CD4-positive, alpha-beta memory T cell (primary cell): ENCODE results near the gene ABCB9. TPM values are rescaled to one million over a fixed set of nuclear protein-coding genes. Genes with fewer than 3 reads are reported as not detected.

Experiments
- CTCF ChIA-PET: fragments of 350-600 bp; sonication (Branson Sonifier 250); formaldehyde crosslinking; loops from one replicate; lab custom pipeline; 2021; ENCODE audit warnings: inconsistent platforms; ENCODE audit not compliant: partially characterized antibody; lab: Charles Lee
- POLR2A ChIA-PET: fragments of 350-600 bp; sonication (Branson Sonifier 250); formaldehyde crosslinking; loops from one replicate; lab custom pipeline; 2021; ENCODE audit not compliant: partially characterized antibody; lab: Charles Lee
- DNase-seq, 5 donors: peaks; one replicate each; pipeline versions ENCODE4 v3.0.0 to v3.0.0-alpha.2; 2020 to 2022; ENCODE audit warnings: mixed read lengths in 1 of 5
- H3K27ac ChIP-seq: one replicate; pipeline ENCODE4 v1.7.0; 2013; ENCODE audit warnings: low read depth, low read length
- H3K27me3 ChIP-seq: 2 replicates; pipeline ENCODE4 v1.7.0; 2013; ENCODE audit warnings: mild to moderate bottlenecking, low read length, moderate library complexity; ENCODE audit not compliant: insufficient read depth
- H3K36me3 ChIP-seq: 2 replicates; pipeline ENCODE4 v1.7.0; 2013; ENCODE audit warnings: mild to moderate bottlenecking, low read length, moderate library complexity; ENCODE audit not compliant: insufficient read depth
- H3K4me1 ChIP-seq: 2 replicates; pipeline ENCODE4 v1.7.0; 2013; ENCODE audit warnings: mild to moderate bottlenecking, low read length, moderate library complexity; ENCODE audit not compliant: insufficient read depth
- H3K4me3 ChIP-seq, 2 donors: one replicate each; pipeline ENCODE4 v1.7.0; 2013; ENCODE audit warnings: low read length in 2 of 2, mild to moderate bottlenecking in 1 of 2
- H3K9me3 ChIP-seq, 2 donors: one replicate each; pipeline ENCODE4 v1.7.0; 2013; ENCODE audit warnings: low read length in 2 of 2, control low read depth in 1 of 2; ENCODE audit not compliant: control insufficient read depth in 1 of 2
- H3K27ac Mint-ChIP-seq, 7 donors: one replicate each; pipeline ENCODE4 v1.8.0; 2020 to 2021; ENCODE audit warnings: mixed read lengths in 7 of 7, mild to moderate bottlenecking in 6 of 7, inconsistent platforms in 3 of 7, moderate library complexity in 3 of 7
- H3K27me3 Mint-ChIP-seq, 2 donors: one replicate each; pipeline ENCODE4 v1.8.0; 2020 to 2021; ENCODE audit warnings: mixed read lengths in 2 of 2
- H3K36me3 Mint-ChIP-seq, 2 donors: one replicate each; pipeline ENCODE4 v1.8.0; 2020 to 2021; ENCODE audit warnings: mixed read lengths in 2 of 2, inconsistent platforms in 1 of 2, mild to moderate bottlenecking in 1 of 2
- H3K4me1 Mint-ChIP-seq, 4 donors: one replicate each; pipeline ENCODE4 v1.8.0; 2020 to 2021; ENCODE audit warnings: mixed read lengths in 4 of 4, mild to moderate bottlenecking in 1 of 4
- H3K4me3 Mint-ChIP-seq, 8 donors: one replicate each; pipeline ENCODE4 v1.8.0; 2020 to 2021; ENCODE audit warnings: mixed read lengths in 8 of 8, mild to moderate bottlenecking in 7 of 8, moderate library complexity in 6 of 8, inconsistent platforms in 3 of 8
- H3K9me3 Mint-ChIP-seq, 8 donors: one replicate each; pipeline ENCODE4 v1.8.0; 2020 to 2021; ENCODE audit warnings: mixed read lengths in 8 of 8, mild to moderate bottlenecking in 5 of 8, inconsistent platforms in 3 of 8, moderate library complexity in 1 of 8
- intact Hi-C: fragments of 100-400 bp; cut with micrococcal nuclease; formaldehyde crosslinking; loops from one replicate; pipeline ENCODE4 v1.15.1; 2023
- polyA plus RNA-seq, 2 donors: library from polyadenylated mRNA; unstranded; fragments of 300-500 nt; fragmentation: Illumina TruSeq; gene quantifications; one replicate each; pipeline ENCODE4 v1.2.3, GENCODE V29; 2021
- total RNA-seq, 2 experiments: library from RNA; stranded (reverse); gene quantifications; one replicate each; pipeline ENCODE4 v1.2.3, GENCODE V29; 2021

The ABCB9 gene
- total and polyA plus RNA-seq, 4 experiments from 2014 or later: 0.81 to 7.1 (median 3.8) TPM

GRCh38 chr12:122984612-122985337, 18.5 kb upstream of the ABCB9 start:
- CTCF ChIA-PET: interaction anchor here (0.6 to 1.5 kb wide), 2 partner anchors 124 to 189 kb away, joined by 3 to 5 read pairs; no protein-coding TSS in a partner anchor
- intact Hi-C loops: no loop called here
- H3K4me3 Mint-ChIP-seq: peak overlapping the region in 1 of 8 donors; percentile 24
- peak overlapping the region; percentile 18 to 82 (median 64) for H3K27ac Mint-ChIP-seq
- Histone ChIP-seq H3K36me3 (peaks cover 10% of the 10 kb centered on the region), H3K4me3 (no peak overlapping the region), H3K9me3 (no peaks in the 10 kb centered on the region), H3K27me3 (no peaks in the 10 kb centered on the region), H3K27ac (no peak overlapping the region), H3K4me1 (peaks cover 39% of the 10 kb centered on the region)
- peaks cover 15 to 42% (median 29%) of the 10 kb centered on the region in 4 donors for H3K4me1 Mint-ChIP-seq
- H3K36me3 Mint-ChIP-seq: peaks cover 0 to 26% of the 10 kb centered on the region in 2 donors
- no peaks in the 10 kb centered on the region for H3K27me3 Mint-ChIP-seq
- POLR2A ChIA-PET: interaction anchor here (1.1 to 3.4 kb wide), 3 partner anchors 10 to 248 kb away, joined by 4 to 17 read pairs (median 6); partner anchors contain the start of genes ABCB9, MPHOSPH9, MTRFR and OGFOD2
- DNase-seq: no peak
- H3K9me3 Mint-ChIP-seq: peaks cover 0 to 4% (median 0%) of the 10 kb centered on the region in 8 donors

GRCh38 chr12:122983789-122984515, 17.7 kb upstream of the ABCB9 start:
- CTCF ChIA-PET: interaction anchor here (1.5 kb wide), 1 partner anchor 123 kb away, joined by 5 read pairs; no protein-coding TSS in a partner anchor
- H3K27me3 Mint-ChIP-seq: no peaks in the 10 kb centered on the region

GRCh38 chr12:122982963-122983788, 16.9 kb upstream of the ABCB9 start:
- H3K9me3 ChIP-seq: no peaks in the 10 kb centered on the region
- no peak overlapping the region for H3K4me3 ChIP-seq
- H3K4me3 Mint-ChIP-seq: peak overlapping the region in 6 of 8 donors; percentile 6 to 90 (median 62)
- no peak for DNase-seq
- no peak overlapping the region for H3K27ac ChIP-seq
- peaks cover 0 to 26% of the 10 kb centered on the region in 2 donors for H3K36me3 Mint-ChIP-seq
- peaks cover 10% of the 10 kb centered on the region for H3K36me3 ChIP-seq
- H3K27me3 ChIP-seq: no peaks in the 10 kb centered on the region
- CTCF ChIA-PET: no interaction called here
- no peaks in the 10 kb centered on the region for H3K27me3 Mint-ChIP-seq
- peaks cover 15 to 49% (median 34%) of the 10 kb centered on the region in 4 donors for H3K4me1 Mint-ChIP-seq
- intact Hi-C loops: no loop called here
- H3K9me3 Mint-ChIP-seq: peaks cover 0 to 4% (median 0%) of the 10 kb centered on the region in 8 donors
- peak overlapping the region; percentile 44 to 81 (median 73) for H3K27ac Mint-ChIP-seq
- POLR2A ChIA-PET: interaction anchor here (0.7 to 3.4 kb wide), 6 partner anchors 9 to 253 kb away, joined by 3 to 17 read pairs (median 3); partner anchors contain the start of genes ABCB9, MPHOSPH9, MTRFR and OGFOD2
- H3K4me1 ChIP-seq: peaks cover 50% of the 10 kb centered on the region

More at GRCh38 chr12:122983789-122984515, 17.7 kb upstream of the ABCB9 start:
- H3K4me1 Mint-ChIP-seq: peaks cover 15 to 48% (median 33%) of the 10 kb centered on the region in 4 donors
- intact Hi-C loops: no loop called here
- DNase-seq: no peak
- Histone ChIP-seq H3K4me3 (no peak overlapping the region), H3K36me3 (peaks cover 10% of the 10 kb centered on the region), H3K27ac (no peak overlapping the region), H3K27me3 (no peaks in the 10 kb centered on the region), H3K4me1 (peaks cover 47% of the 10 kb centered on the region), H3K9me3 (no peaks in the 10 kb centered on the region)
- POLR2A ChIA-PET: interaction anchor here (0.7 to 3.4 kb wide), 5 partner anchors 9 to 249 kb away, joined by 3 to 17 read pairs (median 4); partner anchors contain the start of genes ABCB9, MPHOSPH9, MTRFR and OGFOD2
- H3K36me3 Mint-ChIP-seq: peaks cover 0 to 26% of the 10 kb centered on the region in 2 donors
- H3K9me3 Mint-ChIP-seq: peaks cover 0 to 4% (median 0%) of the 10 kb centered on the region in 8 donors
- peak overlapping the region in 5 of 8 donors; percentile 20 to 59 (median 44) for H3K4me3 Mint-ChIP-seq
- peak overlapping the region in 4 of 7 donors; percentile 44 to 74 (median 54) for H3K27ac Mint-ChIP-seq

GRCh38 chr12:122982477-122982815, 16.2 kb upstream of the ABCB9 start:
- peaks cover 0 to 23% of the 10 kb centered on the region in 2 donors for H3K36me3 Mint-ChIP-seq
- H3K27me3 Mint-ChIP-seq: no peaks in the 10 kb centered on the region
- H3K9me3 Mint-ChIP-seq: peaks cover 0 to 4% (median 0%) of the 10 kb centered on the region in 8 donors
- CTCF ChIA-PET: interaction anchor here (1.0 kb wide), 1 partner anchor 123 kb away, joined by 4 read pairs; no protein-coding TSS in a partner anchor
- intact Hi-C loops: no loop called here
- peak overlapping the region in 6 of 7 donors; percentile 66 to 88 (median 74) for H3K27ac Mint-ChIP-seq
- Histone ChIP-seq H3K27ac (peak overlapping the region; percentile 68), H3K4me3 (peak overlapping the region in 1 of 2 donors; percentile 83), H3K36me3 (peaks cover 16% of the 10 kb centered on the region), H3K9me3 (no peaks in the 10 kb centered on the region), H3K4me1 (peaks cover 57% of the 10 kb centered on the region), H3K27me3 (no peaks in the 10 kb centered on the region)
- no peak for DNase-seq
- peak overlapping the region; percentile 72 to 90 (median 84) for H3K4me3 Mint-ChIP-seq
- H3K4me1 Mint-ChIP-seq: peaks cover 16 to 53% (median 38%) of the 10 kb centered on the region in 4 donors
- POLR2A ChIA-PET: interaction anchor here (0.5 to 3.4 kb wide), 8 partner anchors 8 to 254 kb away, joined by 3 to 17 read pairs (median 3); partner anchors contain the start of genes ABCB9, MPHOSPH9, MTRFR and OGFOD2

GRCh38 chr12:122981587-122982476, 15.6 kb upstream of the ABCB9 start:
- H3K4me3 Mint-ChIP-seq: peak overlapping the region; percentile 81 to 90 (median 88)
- POLR2A ChIA-PET: interaction anchor here (0.5 to 3.4 kb wide), 12 partner anchors 7 to 384 kb away, joined by 3 to 18 read pairs (median 3); partner anchors contain the start of genes ABCB9, MPHOSPH9, MTRFR and OGFOD2
- intact Hi-C loops: no loop called here
- Histone ChIP-seq H3K4me1 (peaks cover 63% of the 10 kb centered on the region), H3K27me3 (no peaks in the 10 kb centered on the region), H3K9me3 (no peaks in the 10 kb centered on the region), H3K4me3 (peak overlapping the region; percentile 78 to 83), H3K27ac (peak overlapping the region; percentile 68), H3K36me3 (peaks cover 22% of the 10 kb centered on the region)
- H3K27me3 Mint-ChIP-seq: no peaks in the 10 kb centered on the region
- peaks cover 0 to 4% (median 0%) of the 10 kb centered on the region in 8 donors for H3K9me3 Mint-ChIP-seq
- CTCF ChIA-PET: interaction anchor here (1.0 to 2.4 kb wide), 2 partner anchors 123 to 256 kb away, joined by 4 to 10 read pairs; no protein-coding TSS in a partner anchor
- peaks cover 0 to 21% of the 10 kb centered on the region in 2 donors for H3K36me3 Mint-ChIP-seq
- peak overlapping the region; percentile 74 to 88 (median 81) for H3K27ac Mint-ChIP-seq
- peaks cover 18 to 58% (median 40%) of the 10 kb centered on the region in 4 donors for H3K4me1 Mint-ChIP-seq
- no peak for DNase-seq
